Measurements from ENCODE around the gene SNRPE. TPM values are rescaled to one million over a fixed set of nuclear protein-coding genes. Genes with fewer than 3 reads are reported as not detected.

SNRPE gene
- total and polyA plus RNA-seq, 9 of the 15 experiments (the other 6 are each of a cell fraction or from before 2014, with no cell fraction given): 216 to 1,893 (median 487) TPM

DNA sequence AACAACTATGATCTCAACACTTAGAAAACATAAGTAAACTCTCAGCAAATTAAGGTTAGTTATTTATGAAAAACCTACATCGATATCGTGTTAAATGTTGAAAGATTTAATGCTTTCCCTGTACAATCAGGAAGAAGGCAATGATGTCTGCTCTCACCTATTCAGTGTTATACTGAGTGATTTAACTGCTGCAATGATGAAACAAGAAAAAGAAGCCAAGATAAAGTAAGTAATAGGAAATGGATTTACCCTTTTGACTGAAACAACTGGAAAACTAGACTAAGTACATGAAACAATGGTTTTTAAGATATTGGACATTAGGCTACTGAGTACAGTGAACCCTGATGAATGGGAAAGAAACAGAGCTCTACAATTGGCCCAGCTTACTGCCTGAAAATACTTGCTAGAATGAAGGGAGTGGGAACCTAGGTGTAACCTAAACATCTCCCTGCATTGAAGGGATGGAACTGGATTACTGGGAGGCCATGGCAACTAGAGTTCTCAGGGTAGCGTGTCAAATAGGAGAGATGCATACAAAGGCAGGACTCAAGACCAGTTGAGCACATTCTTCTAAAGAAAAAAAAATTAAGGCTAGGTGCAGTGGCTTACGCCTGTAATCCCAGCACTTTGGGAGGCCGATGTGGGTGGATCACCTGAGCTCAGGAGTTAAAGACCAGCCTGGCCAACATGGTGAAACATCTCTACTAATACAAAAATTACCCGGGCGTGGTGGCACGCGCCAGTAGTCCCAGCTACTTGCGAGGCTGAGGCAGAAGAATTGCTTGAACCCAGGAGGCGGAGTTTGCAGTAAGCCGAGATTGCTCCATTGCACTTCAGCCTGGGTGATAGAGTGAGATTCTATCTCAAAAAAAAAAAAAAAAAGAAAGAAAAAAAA, 37.3 kb downstream of the SNRPE start:
- H3K4me1 ChIP-seq (replicated peaks in 1 of 2; ENCODE audit: control insufficient read depth in 2 of 2, insufficient read depth in 2 of 2, low read length in 2 of 2): peaks cover 0 to 7% of the 10 kb centered on the region in 2 experiments; a peak in 1 of 5 replicates
- peaks cover 7% of the 10 kb centered on the region; the same call in 1 of the 2 replicates for H3K9me3 ChIP-seq (replicated peaks; ENCODE audit: control insufficient read depth, insufficient read depth, low read depth, low read length)
- H3K4me2 ChIP-seq (ENCODE audit: insufficient read depth, low read length): no peak overlapping the region
- H3K9ac ChIP-seq (ENCODE audit: insufficient read depth in 1 of 2, low read depth in 2 of 2, low read length in 2 of 2): no peak overlapping the region
- H3K36me3 ChIP-seq (ENCODE audit: control insufficient read depth, insufficient read depth, low read length): no peaks in the 10 kb centered on the region
- FAIRE-seq (peak; percentile 6), ATAC-seq (no peak), DNase-seq (ENCODE audit: extremely low read depth in 1 of 4, low spot score in 3 of 4) (no peak)
- peaks cover 6 to 25% of the 10 kb centered on the region in 2 experiments; a peak in 4 of 5 replicates for H3K27me3 ChIP-seq (ENCODE audit: control insufficient read depth in 2 of 2, insufficient read depth in 2 of 2, low read length in 2 of 2)
- CTCF ChIA-PET (ENCODE audit: low intra/inter-chr PET ratio): no interaction called here
- 17% methylated on average over 12 of the region's 12 CpGs for WGBS (ENCODE audit: insufficient coverage, low coverage, missing lambda C conversion rate)
- no peaks in the 10 kb centered on the region for H3K9me1 ChIP-seq (ENCODE audit: control insufficient read depth, insufficient read depth, low read length)
- TF ChIP-seq COPS2 (conservative IDR thresholded peaks at IDR 0.05) (no peak), BRF1 (IDR thresholded peaks at IDR 0.05; ENCODE audit: borderline replicate concordance, extremely low read depth, insufficient read length) (no peak), ZNF146 (CRISPR knock-in tag; IDR thresholded peaks at IDR 0.05; ENCODE audit: unreplicated experiment) (no peak), CUX1 (CRISPR knock-in tag; IDR thresholded peaks at IDR 0.05) (no peak), ZNF445 (CRISPR knock-in tag; IDR thresholded peaks at IDR 0.05; ENCODE audit: low read depth) (no peak), TRIM28 (IDR thresholded peaks at IDR 0.05) (no peak)
- TF ChIP-seq, protein P1, sequence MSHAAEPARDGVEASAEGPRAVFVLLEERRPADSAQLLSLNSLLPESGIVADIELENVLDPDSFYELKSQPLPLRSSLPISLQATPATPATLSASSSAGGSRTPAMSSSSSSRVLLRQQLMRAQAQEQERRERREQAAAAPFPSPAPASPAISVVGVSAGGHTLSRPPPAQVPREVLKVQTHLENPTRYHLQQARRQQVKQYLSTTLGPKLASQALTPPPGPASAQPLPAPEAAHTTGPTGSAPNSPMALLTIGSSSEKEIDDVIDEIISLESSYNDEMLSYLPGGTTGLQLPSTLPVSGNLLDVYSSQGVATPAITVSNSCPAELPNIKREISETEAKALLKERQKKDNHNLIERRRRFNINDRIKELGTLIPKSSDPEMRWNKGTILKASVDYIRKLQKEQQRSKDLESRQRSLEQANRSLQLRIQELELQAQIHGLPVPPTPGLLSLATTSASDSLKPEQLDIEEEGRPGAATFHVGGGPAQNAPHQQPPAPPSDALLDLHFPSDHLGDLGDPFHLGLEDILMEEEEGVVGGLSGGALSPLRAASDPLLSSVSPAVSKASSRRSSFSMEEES (CRISPR knock-in tag; IDR thresholded peaks at IDR 0.05): no peak
- POLR2A ChIA-PET: interaction anchor here (0.6 kb wide), 1 partner anchor 105 kb away, joined by 3 read pairs; no protein-coding TSS in a partner anchor
- no peaks in the 10 kb centered on the region for H3K79me2 ChIP-seq (ENCODE audit: control insufficient read depth, insufficient read depth, low read length)
- H4K20me1 ChIP-seq (replicated peaks; ENCODE audit: control insufficient read depth, insufficient read depth, low read length): no peaks in the 10 kb centered on the region
- intact Hi-C loops (cut with micrococcal nuclease): no loop called here
- no peak overlapping the region for H2AFZ ChIP-seq (ENCODE audit: low read depth, low read length)
- in situ Hi-C loops (cut with MboI): no loop called here
- no peak overlapping the region for H3K27ac ChIP-seq (ENCODE audit: extremely low read depth, low read depth, low read length)
- no TSS peak for BruUV-seq (replicated peaks)
- H3K4me3 ChIP-seq: no peak overlapping the region

All from K562 (cell line).